Hair follicle dermal papilla cell (primary cell): ENCODE measurements around the gene CPM. TPM values are rescaled to one million over a fixed set of nuclear protein-coding genes. Genes with fewer than 3 reads are reported as not detected.

Experiments
- small RNA-seq: library from RNA; depleted of rRNA; stranded (forward); fragments of <200 nt; gene quantifications from one replicate; pipeline ENCODE3, GENCODE V24; 2012
- total RNA-seq: library from RNA; depleted of rRNA; stranded (reverse); fragments of >200 nt; gene quantifications from 2 replicates; pipeline ENCODE4 v1.2.3, GENCODE V29; 2012

The CPM gene
- total RNA-seq, result 90.2 and 164 TPM in 2 replicates

DNA sequence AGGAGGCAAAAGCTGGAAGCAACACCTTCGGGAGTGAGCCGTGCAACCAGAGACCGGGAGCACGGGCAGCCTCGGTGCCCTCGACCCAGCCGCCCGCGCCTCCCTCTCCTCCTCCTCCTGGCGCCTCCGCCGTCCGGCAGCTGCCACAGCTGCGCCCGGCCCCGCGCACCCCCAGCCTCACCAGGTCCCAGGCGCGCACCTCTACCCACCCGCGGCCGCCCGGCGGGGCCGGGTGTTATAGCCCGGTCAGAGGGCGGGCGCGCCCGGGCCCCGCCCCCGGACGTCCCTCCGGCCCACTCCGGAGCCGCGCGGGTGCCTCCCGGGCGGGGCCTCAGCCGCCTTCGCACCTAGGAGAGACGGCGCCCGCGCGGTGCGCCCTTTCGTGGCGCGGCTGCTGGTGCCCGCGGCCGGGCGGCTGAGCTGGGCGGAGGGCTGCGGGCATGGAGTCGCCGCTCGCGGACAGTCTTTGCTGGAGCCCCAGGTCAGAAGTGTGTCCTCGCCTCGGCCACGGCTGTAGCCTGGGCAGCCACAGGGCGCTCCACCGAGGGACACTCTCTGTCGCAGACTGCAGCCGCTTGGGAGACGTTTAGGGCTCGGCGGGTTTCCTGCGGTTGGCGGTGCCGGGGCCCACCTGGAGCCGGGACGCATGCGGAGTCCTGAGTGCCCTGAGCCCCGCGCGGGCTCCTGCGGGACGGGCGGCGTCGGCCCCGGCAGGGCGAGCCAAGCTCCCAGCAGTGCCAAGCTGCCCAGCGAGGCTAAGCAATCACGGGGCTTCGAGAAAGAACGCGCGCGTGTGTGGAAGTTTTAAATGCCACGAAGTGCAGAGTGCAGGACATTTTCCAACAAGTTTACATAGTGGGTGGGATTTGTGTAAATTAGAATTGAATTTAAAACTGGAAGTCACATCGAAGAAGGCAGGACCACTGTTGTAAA is at the start of gene CPM:
TSS of gene CPM (minus strand) at position 211 of the 933 bp plus-strand sequence. CDS start 334 bp downstream, outside the sequence.

DNA sequence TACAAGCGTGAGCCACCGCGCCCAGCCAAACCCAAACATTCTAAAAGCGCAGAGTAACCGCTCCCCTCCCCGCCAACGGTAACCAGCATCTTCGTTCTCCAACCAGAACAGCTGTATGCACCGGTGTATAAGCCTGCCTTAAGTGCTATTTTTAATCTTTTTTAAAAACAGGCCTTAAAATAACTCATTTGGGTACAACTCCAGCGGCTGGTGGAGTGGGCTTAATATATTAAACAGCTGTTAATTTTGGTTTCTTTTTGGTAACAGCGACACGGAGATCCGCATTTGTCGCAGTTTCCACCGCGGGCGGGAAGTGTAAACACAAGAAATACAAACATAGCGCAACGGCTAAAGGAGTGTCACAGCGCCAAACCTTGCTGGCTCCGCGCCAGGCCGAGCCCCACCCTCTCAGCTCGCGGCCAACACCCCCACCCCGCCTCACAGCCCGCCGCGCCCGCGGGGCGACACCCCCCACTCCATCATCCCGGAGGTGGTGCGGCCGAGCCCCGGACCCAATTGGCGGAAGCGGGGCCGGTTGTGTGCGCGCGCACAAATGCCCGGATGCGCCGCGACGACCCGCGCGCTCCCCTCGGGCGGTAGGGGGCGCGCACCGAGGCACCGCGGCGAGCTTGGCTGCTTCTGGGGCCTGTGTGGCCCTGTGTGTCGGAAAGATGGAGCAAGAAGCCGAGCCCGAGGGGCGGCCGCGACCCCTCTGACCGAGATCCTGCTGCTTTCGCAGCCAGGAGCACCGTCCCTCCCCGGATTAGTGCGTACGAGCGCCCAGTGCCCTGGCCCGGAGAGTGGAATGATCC is 125.2 kb downstream of the CPM start, which contains the start of gene MDM2:
TSS of gene MDM2 (plus strand) at position 602 of the 812 bp plus-strand sequence. CDS start 301 bp downstream, outside the sequence.

Small RNAs within 50 kb of the gene (small RNA-seq; reads per million reads assigned to genes)
- gene AC025423.5 (not detected), gene RNU7-4P (not detected)

Other genes with a start within 250 kb of the CPM start
- 23.0 and 33.6 TPM in 2 replicates for gene NUP107, start 246.2 kb downstream of the CPM start, total RNA-seq
- 2.3 and 4.0 TPM in 2 replicates for gene SLC35E3, start 187.0 kb downstream of the CPM start, total RNA-seq
- 147 and 197 TPM in 2 replicates for gene MDM2, start 125.0 kb downstream of the CPM start, total RNA-seq